OCI-M1 (cell line): ENCODE results near the gene DOCK10.

Experiments
- DNase-seq: peaks from one replicate; lab custom pipeline; 2025; lab: John Stamatoyannopoulos, UW

The DOCK10 gene

DNA sequence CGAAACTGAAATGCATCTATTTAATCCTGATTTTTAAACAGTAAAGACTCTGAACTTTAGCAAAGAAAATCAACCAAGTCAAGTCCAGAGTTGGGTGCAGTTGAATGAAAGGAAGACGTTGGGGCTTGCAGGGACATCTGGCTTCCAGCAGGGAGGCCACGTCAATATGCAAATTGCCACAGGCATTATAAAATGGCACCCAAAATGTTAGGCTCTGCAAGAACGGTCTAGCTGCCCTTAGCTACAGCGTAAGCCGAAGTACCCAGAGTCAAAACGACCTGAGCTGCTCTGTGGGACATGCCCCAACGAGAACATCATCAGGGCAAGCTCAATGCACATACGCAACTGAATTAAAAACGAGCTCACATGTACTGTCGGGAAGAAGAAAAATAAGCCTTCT, 30.7 kb downstream of the DOCK10 start:
- no peak for DNase-seq

DNA sequence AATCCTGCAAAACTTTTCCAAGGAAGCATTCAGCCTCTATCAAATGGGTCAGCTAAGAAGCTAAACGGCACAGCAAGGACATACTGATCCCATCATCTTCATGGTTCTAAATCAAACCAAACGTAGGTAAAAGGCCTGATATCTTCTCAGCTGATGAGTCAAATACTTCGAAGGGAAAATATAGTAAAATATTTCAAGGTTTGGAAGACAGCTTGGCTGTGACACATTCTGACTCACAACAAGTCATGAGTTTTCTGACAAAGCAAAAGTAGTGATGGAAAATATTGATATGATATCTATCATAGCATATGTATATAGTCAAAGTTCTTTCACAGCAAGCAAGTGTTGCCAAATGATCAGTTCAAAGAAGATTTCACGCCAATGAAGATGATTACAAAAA, 31.5 kb downstream of the DOCK10 start:
- no peak for DNase-seq

DNA sequence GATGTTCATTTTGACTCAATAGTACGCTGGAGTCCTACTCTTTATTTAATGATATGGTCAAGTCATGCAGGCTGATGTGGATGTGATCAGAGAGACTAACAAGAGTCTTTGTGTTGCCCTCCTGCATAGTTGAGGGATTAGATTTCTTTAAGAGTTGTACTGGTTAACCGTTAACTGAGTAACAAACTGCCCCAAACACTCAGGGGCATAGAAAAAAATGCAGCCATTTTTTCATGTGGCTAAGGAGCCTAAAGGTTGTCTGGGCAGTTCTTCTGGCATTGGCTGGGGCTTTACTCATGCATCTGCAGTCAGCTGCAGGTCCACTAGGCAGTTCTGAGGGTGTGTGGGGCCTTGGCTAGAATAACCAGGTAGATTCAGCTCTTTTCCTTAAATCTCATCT, 32.5 kb downstream of the DOCK10 start:
- no peak for DNase-seq

DNA sequence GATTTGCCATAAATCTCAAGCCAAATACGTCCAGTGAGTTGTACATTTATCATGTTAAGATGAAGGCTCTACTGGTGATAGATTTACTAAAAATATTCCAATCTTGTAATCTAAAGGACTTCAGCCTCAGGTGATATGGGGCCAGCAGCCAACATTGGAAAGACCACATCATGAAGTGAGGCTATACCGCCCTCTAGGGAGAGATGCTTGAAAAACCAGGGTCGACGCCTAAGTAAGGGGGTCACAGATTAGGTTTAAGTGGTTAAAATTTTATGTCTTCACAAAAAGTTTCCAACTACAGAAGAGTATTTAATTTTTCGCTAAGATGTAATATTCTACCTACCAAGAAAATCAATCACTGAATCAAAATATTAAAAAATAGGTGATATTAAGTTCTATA, 33.3 kb downstream of the DOCK10 start:
- DNase-seq: peak; percentile 18

DNA sequence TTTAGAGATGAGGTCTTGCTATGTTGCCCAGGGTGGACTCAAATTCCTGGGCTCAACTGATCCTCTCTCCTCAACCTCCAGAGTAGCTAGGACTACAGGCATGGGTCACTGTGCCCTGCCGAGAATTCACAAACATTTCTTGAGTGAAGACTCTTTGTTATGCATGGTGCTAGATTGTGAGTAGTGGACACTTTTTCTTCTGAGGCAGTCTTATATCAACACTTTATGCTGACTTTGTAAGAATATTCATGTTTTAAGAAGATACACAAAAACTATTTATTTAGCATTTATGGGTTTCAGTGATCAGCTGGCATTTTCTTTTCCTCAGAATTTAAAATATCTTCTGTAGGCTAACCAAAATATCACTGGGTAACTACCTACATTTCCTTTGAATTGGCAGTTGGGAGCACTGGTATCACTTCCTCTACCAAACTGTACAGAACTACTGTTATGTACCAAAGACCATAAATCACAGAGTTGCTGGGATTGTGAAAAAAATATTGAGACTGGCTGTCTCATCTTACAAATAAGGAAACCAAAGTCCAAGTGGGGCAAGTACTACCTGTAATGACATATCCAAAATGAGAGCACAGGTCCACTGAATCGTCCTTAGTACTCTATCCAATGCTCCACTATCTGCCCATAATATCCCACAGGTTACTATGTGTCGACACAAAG, 34.0 kb downstream of the DOCK10 start:
- DNase-seq: no peak

DNA sequence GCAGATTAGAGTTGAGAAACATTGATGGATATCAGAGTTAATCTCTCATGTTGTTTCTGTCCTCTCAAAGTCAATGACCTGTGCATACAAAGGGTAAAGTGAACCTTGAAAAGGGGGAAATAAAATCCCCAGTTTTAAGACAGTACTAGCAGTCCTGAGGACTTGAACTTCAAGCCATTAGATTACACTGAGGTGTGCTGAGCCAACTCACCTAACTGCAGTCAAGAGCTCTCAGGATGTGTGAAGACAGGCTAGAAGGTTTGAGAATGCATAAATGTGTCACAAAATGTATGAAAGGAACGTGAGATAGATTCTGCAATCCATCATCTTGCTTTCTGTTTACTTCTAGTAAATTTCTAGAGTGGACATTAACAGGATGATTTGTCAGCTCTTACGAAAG, 35.5 kb downstream of the DOCK10 start:
- no peak for DNase-seq

DNA sequence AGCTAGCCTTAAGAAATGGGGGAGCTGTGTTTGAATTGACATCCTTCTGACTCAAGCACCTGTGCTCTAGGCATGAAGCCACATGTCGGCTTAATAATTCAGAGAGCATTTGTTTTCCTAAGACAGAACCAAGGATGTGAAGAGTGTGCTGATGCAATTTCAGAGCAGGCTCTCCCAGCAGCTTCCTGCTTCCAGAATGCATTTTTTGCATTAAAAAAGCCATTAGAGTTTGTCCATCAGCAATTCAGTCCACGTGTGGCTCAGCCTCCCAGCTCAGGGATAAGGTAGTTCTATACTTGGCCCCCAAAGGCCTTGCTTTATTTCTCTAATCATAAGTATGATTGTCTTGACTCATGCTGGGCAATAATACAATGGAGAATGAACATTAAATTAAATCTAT, 37.7 kb downstream of the DOCK10 start:
- no peak for DNase-seq

DNA sequence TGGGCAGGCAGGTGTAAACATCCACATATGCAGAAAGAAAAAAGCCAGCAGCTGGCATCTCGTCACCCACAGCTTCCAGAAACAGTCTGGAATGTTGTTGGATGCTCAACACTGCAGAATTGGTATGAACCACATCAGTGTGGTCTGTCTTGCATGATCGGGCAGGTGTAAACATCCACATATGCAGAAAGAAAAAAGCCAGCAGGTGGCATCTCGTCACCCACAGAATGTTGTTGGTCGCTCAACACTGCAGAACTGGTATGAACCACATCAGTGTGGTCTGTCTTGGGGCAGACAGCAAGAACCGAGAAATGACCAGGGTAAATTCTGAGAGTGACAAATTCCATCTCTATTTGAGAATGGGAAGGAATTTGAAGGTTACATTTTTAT, 39.6 kb downstream of the DOCK10 start:
- DNase-seq: no peak

DNA sequence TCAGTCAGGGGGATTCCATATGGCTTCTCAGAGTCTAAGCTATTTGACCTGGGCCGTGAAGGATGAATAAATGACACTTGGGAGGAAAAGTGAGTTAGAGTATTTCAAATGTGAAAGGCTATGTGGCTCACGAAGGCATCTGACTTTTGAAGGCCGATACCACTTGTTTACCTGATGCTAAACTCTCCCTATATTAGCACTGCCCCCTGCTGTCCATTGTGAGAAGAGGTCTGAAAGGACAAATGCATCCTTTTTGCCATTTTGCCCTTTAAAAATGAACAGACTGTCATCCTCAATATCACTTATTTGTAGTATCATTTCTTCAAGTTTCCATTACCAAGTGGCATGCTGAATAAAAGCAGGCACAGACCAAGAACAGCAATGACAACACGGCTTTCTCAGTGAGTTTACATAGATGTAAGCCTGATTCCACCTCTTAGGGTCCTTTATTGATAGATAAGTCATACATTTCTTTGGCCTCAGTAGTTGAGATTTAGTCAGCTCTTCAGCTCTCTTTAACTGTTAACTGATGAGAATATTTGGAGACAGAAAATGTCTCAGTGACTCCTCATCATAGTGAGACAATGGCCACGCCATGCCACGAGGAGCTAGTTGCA, 40.1 kb downstream of the DOCK10 start:
- peak; percentile 60 for DNase-seq

DNA sequence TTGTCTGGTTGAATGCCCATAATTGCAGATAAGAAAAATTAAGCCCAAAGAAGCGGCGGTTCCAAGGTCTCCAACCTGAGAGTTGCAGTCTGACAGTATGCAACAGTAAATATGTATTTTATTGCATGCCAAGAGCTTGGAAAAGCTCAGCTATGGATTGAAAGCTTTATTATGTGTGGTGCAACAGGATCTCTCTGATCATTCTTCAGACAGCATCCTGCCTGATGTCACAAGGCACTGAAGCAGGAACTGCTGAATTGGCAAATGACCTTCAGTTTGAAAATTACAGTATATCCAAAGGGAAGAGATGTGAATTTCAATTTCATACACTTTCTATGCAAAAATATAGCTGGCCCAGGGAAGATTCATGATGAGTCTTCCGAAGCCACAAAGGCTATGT, 42.5 kb downstream of the DOCK10 start:
- no peak for DNase-seq

DNA sequence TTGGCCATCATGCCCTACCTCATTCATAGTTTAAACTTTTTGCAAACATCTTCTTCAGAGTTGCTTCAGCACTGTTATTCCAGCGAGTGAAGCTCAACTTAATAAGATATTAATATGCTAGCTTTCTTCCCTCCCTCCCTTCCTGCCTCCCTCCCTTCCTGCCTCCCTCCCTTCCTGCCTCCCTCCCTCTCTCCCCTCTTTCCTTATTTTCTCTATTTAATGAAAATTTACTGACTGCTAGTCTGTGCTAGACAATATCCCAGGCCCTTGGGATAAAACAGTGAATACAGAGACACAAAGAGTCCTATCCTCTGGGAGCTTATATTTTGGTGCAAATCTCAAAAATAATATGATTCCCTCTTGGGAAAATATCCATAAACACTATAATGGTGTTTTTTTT, 42.9 kb downstream of the DOCK10 start:
- DNase-seq: no peak

DNA sequence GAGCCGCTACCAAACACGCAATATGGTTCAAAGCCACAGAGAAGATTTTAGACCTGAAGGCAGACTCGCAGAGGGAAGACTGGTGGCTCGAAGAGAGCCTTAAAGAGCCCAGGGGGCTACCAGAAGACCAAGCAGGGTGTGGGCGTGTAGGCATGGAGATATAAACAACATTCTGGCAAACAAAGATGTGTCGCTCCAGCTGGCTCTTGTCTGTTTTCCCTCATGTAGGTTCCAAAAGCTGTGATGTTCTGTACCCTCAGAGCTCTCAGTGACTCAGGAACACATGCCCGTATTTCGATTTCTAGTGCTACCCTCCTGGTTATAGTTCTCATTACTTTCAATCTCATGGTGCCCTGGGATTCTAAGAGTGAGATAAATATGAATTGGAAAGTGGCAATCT, 44.5 kb downstream of the DOCK10 start:
- DNase-seq: no peak

DNA sequence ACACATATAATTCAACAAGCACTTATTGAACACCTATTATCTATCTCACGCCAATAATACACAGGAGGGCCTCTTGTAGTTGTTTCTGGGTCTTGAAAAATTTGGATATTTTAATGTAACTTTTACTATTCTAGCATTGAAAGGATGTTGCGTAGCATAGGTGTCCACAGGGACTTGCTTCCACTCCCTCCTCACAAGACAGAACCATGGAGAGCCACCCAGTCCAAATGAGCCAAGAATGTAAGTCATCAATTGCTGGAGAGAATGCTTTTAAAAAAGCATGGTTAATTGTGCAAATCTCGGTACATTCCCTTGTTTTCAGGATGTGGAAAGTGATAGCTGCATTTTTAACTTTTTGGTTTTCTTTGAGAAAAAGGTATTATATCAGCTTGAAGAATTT, 46.8 kb downstream of the DOCK10 start:
- no peak for DNase-seq

DNA sequence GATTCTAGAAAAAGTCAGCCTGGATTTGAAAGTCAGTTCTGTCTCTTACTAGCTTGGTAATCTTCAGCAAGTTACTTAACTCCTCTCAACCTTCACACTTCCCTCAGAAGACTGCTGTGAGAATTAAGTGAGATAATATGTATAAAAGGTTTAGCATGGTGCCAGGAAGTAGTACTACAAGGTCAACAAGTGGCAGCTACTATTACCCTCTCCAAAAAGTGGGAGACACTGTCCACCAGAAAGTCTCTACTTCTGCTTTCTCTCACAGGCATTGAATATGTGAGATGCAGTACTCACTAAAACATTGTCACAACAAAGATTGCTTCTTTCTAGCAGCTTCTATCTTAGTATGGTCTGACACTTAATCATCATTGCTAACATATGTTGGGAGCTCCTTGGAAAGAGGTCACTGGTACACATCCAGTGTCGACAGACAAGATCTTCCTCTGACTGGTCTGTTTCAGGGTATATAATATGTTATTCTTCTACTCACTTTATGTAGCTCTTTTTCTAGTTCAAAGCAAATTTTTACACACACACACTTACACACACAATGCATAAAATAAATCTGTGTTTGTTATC, 47.9 kb downstream of the DOCK10 start:
- no peak for DNase-seq

DNA sequence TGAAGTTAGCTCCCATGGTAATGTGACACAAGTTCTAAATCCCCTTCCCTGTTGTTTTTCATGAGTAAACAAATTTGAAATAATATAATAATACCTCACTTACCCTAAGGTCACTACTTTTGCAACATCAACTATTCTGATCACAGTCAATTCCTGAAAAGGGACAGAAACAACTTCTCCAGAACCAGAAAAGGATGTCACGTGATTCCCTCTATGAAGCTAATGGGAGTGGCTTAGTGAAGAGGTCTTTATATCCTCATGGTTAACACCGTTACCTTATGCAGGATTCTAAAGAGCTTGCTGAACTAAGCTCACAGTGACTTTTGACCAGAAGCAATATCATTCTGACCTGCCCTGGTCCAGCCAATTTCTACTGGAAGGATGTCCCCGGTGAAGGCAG, 51.6 kb downstream of the DOCK10 start:
- DNase-seq: no peak

DNA sequence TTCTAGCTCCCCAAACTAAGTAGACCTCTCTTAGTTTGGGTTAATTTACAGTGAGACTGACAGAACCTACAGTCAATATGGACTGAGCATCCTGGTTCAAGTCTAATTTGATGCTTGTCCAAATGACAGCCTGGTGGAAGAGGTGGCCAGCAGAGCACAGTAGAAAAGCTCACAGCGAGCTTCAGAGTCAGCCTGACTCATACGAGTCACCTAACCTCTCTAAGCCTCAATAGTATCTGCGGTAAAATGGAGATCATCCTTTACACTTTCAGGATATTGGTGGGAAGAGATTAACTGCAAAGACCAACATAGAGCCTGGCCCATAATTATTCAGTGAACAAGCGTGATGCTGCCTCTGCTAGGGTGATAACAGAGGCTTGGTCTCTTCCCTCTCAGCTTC, 54.5 kb downstream of the DOCK10 start:
- DNase-seq: no peak

DNA sequence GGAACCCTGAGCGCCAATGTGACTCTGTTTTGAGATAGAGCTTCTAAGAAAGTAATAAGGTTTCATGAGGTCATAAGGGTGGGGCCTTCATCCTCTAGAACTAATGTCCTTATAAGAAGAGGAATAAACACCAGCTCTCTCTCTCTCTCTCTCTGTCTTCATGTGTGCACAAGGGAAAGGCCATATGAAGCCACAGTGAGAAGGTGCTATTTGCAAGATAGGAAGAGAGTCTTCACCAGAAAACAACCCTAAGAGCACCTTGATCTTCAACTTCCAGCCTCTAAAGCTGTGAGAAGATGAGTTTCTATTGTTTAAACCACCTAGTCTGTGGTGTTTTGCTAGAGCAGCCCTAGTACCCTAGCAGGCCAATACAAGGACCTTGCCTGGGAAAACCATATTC, 55.8 kb downstream of the DOCK10 start:
- DNase-seq: no peak

DNA sequence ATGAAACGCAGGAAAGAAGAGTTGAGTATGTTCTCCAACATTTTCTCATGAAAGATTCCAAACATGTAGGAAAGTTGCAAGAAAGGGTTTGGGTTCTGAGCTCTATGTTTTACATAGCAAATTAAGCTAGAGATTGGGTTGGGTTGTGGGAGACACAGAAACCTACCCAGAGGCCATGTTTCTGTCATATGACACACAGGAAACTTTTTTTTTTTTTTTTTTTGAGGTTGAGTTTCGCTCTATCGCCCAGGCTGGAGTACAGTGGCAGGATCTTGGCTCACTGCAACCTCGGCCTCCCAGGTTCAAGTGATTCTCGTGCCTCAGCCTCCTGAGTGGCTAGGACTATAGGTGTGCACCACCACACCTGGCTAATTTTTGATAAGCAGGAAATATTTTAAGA, 57.6 kb downstream of the DOCK10 start:
- DNase-seq: no peak

DNA sequence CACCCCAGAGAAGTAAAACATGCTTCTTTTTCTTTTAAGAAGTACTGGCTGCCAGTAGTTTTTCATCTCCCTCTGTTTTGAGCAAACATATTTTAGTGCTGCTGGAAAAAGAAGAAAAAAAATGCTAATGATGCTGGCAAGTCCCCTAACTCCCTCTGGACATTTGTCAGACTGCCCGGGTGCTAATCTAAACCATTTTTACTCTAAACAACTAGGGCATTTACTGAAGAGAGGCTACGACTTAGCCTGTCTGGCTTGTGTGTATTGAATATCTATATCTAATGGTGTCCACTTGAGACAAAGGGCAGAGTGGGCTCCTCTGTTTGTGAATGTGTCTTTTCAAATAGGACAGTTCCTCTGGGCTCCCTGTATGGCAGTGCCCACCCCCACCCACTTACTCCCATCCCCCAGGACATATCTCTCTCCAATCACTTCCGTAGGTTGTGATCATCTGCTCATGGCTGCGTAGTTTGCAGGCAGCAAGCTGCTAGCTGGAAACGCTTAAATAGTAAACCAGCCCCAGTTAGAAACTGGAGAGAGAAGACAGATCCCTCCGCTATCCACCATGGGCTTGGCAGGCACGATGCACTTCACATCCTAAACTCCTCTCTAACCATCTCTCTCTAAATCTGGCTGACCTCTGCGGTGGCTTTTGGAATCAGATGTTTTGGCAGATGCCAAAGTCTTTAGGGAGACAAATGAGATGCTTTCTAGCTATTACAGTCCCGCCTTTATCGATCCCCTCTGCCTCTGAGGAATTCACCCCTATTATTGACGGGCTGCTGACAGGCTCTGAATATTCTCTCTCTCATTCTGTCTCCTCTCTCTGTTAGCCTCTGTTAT, 58.3 kb downstream of the DOCK10 start:
- no peak for DNase-seq

DNA sequence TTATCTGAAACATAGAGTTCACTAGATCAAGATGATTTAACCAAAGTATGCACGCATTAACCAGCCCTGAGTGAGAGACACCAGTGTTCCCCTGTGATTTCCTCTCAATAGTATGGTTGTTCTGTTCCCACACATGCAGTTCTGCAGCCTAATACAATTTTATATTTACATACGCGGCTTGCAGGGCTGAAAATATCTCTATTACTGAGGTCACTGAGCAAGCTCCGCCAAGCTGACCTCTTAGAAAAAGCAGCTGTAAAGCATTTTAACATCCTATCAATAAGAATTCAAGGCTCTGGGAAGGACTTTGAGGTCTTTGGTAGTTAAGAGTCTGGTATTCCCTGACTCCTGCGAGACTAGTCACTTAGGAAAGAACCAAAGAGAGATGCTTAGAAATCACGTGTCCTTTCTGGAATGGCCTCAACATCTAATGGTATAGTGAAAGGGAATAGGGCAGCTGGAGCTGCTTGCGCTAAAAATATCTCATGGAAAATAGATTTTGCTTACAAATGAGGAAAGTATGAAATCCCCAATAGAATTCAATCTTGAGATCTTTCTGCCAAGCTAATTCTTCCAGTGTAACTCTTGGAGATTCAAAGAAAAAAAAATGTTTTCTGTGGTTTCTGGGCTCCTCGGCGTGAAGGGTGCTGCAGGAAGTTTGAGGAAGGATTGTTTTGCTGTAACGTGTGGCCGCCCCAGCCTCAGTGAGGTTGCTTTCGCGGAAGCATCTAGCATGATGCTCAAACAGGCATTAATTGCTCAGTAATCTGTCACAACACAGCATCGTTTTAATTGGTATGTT, 59.2 kb downstream of the DOCK10 start:
- DNase-seq: no peak

DNA sequence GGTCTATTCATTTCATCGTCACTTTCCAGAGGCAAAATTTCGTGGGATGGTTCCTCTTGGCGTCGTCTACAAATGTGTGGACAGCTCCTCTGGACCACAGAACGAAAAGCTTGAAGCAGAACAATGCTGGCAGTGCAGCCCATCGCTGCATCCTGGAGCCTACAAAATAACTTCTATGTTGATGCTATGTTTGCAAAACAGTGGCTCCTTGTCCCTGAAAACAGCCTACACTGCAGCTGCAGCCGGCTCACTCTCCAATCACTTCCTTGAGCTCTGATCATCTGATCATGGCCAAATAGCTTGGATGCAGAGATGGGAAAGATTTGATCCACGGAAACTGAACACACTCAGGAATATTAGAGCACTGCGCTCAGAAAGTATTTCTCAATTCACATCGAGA, 60.0 kb downstream of the DOCK10 start:
- DNase-seq: no peak
